Natural killer cell (primary cell): ENCODE data around the gene MYO7B. TPM values are rescaled to one million over a fixed set of nuclear protein-coding genes. Genes with fewer than 3 reads are reported as not detected.

Source experiments
- ATAC-seq, 3 donors: fragments of 150-1000 bp in 2 of 3; fragments of 200-7000 bp in 1 of 3; cut with Tn5 transposase; 1 replicate in 1 of 3; 2 replicates in 2 of 3; pipeline ENCODE4 v1.10.0; 2021; ENCODE audit warnings: mild to moderate bottlenecking in 2 of 3, moderate library complexity in 2 of 3
- DNase-seq, 2 donors: peaks; one replicate each; pipeline versions ENCODE4 v3.0.0 to v3.0.0-alpha.2; 2013 to 2021; ENCODE audit warnings: mixed read lengths in 1 of 2
- H3K27ac ChIP-seq: one replicate; pipeline ENCODE4 v1.5.1; 2013; ENCODE audit warnings: mild to moderate bottlenecking, low read length
- H3K27me3 ChIP-seq: one replicate; pipeline ENCODE4 v1.6.1; 2013; ENCODE audit warnings: low read length; ENCODE audit not compliant: control insufficient read depth, insufficient read depth
- H3K36me3 ChIP-seq: one replicate; pipeline ENCODE4 v1.6.1; 2013; ENCODE audit warnings: low read length; ENCODE audit not compliant: control insufficient read depth, insufficient read depth
- H3K4me1 ChIP-seq: one replicate; pipeline ENCODE4 v1.6.1; 2013; ENCODE audit warnings: low read length; ENCODE audit not compliant: control insufficient read depth, insufficient read depth
- H3K4me3 ChIP-seq: one replicate; pipeline ENCODE4 v1.5.1; 2013; ENCODE audit warnings: low read length
- H3K9me3 ChIP-seq: one replicate; pipeline ENCODE4 v1.6.1; 2013; ENCODE audit warnings: low read length; ENCODE audit not compliant: control insufficient read depth, insufficient read depth
- H3K27ac Mint-ChIP-seq, 2 donors: one replicate each; pipeline ENCODE4 v1.8.0; 2022; ENCODE audit warnings: mild to moderate bottlenecking in 2 of 2, mixed read lengths in 2 of 2, moderate library complexity in 1 of 2
- H3K27me3 Mint-ChIP-seq, 2 donors: one replicate each; pipeline ENCODE4 v1.8.0; 2022; ENCODE audit warnings: low read depth in 2 of 2, mixed read lengths in 2 of 2
- H3K36me3 Mint-ChIP-seq: one replicate; pipeline ENCODE4 v1.8.0; 2022; ENCODE audit warnings: mixed read lengths
- H3K4me1 Mint-ChIP-seq, 2 donors: one replicate each; pipeline ENCODE4 v1.8.0; 2022; ENCODE audit warnings: mixed read lengths in 2 of 2
- H3K4me3 Mint-ChIP-seq: one replicate; pipeline ENCODE4 v1.8.0; 2022; ENCODE audit warnings: mild to moderate bottlenecking, moderate library complexity, mixed read lengths
- H3K9me3 Mint-ChIP-seq, 2 donors: one replicate each; pipeline ENCODE4 v1.8.0; 2022; ENCODE audit warnings: mixed read lengths in 2 of 2
- WGBS: methylation state at CpG from one replicate; pipeline ENCODE4 v1.1.7; 2013; ENCODE audit warnings: missing lambda C conversion rate; ENCODE audit not compliant: insufficient coverage; 5-methylcytosine and 5-hydroxymethylcytosine counted together
- intact Hi-C: fragments of 100-400 bp; cut with micrococcal nuclease; formaldehyde crosslinking; loops from one replicate; pipeline ENCODE4 v1.14.2; 2022
- total RNA-seq, 4 donors: library from RNA; stranded (reverse); fragments of 120-200 nt in 1 of 4; gene quantifications; one replicate each; pipeline versions ENCODE4 v1.2.3 to v1.2.4, GENCODE V29; 2013 to 2022
- TF ChIP-seq, protein P1 (sequence below): fragments of 200-600 bp; IDR thresholded peaks from one replicate; pipeline ENCODE4 v1.8.0; 2022; ENCODE audit warnings: antibody characterized with exemption

MYO7B gene
- total RNA-seq, 3 donors from 2014 or later (not counting 1 experiment from before 2014, with no cell fraction given): 0.14 to 0.45 (median 0.25) TPM

DNA sequence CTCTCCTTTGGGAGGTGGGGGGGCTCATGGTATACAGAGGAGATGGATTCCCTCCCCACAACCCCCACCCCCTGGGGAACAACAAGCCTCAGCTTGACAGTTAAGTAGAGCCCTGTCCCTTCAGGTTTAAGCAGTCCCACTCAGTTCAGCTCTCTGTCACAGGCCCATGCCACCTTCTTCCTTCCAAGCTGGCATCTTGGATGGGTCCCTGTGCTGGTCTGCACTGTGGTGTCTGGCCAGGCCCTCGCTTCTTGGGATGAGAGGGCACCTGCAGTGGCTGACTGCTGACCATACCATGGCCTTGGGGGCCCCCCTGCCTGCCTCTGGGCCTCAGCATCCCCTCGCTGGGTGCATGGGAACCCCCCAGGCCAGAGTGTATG lies 90.1 kb downstream of the MYO7B start:
- H3K4me3 Mint-ChIP-seq: no peak overlapping the region
- DNase-seq (no peak), ATAC-seq (no peak)
- peaks cover 0 to 6% of the 10 kb centered on the region in 2 donors for H3K27me3 Mint-ChIP-seq
- no peaks in the 10 kb centered on the region for H3K27me3 ChIP-seq
- no peaks in the 10 kb centered on the region for H3K9me3 Mint-ChIP-seq
- H3K4me3 ChIP-seq: no peak overlapping the region
- H3K36me3 ChIP-seq: no peaks in the 10 kb centered on the region
- peaks cover 8% of the 10 kb centered on the region for H3K4me1 ChIP-seq
- no peaks in the 10 kb centered on the region for H3K9me3 ChIP-seq
- no peaks in the 10 kb centered on the region for H3K4me1 Mint-ChIP-seq
- H3K36me3 Mint-ChIP-seq: no peaks in the 10 kb centered on the region
- 81% methylated on average over 2 of the region's 2 CpGs for whole genome bisulfite sequencing
- intact Hi-C loops: no loop called here
- no peak overlapping the region for H3K27ac Mint-ChIP-seq
- TF ChIP-seq, protein P1, sequence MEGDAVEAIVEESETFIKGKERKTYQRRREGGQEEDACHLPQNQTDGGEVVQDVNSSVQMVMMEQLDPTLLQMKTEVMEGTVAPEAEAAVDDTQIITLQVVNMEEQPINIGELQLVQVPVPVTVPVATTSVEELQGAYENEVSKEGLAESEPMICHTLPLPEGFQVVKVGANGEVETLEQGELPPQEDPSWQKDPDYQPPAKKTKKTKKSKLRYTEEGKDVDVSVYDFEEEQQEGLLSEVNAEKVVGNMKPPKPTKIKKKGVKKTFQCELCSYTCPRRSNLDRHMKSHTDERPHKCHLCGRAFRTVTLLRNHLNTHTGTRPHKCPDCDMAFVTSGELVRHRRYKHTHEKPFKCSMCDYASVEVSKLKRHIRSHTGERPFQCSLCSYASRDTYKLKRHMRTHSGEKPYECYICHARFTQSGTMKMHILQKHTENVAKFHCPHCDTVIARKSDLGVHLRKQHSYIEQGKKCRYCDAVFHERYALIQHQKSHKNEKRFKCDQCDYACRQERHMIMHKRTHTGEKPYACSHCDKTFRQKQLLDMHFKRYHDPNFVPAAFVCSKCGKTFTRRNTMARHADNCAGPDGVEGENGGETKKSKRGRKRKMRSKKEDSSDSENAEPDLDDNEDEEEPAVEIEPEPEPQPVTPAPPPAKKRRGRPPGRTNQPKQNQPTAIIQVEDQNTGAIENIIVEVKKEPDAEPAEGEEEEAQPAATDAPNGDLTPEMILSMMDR: no peak
- no peak overlapping the region for H3K27ac ChIP-seq

DNA sequence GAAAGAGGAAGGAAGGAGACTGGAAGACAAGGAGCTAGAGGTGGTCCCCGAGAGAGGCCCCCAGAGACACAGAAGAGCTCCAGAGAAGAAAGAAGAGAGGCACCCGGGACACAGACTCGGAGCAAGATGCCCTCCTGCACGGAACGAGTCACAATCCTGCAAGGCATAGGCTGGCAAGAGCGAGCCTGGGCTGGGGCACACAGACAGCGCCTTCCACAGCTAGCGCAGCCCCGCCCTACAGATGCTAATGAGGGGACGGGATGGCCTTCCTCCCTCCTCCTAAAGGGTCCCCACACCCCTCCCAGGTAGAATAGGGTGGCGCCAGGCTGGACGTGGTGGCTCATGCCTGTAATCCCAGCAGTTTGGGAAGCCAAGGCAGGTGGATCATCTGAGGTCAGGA lies 90.7 kb downstream of the MYO7B start:
- H3K4me3 ChIP-seq: no peak overlapping the region
- Mint-ChIP-seq H3K4me3 (no peak overlapping the region), H3K27ac (no peak overlapping the region)

DNA sequence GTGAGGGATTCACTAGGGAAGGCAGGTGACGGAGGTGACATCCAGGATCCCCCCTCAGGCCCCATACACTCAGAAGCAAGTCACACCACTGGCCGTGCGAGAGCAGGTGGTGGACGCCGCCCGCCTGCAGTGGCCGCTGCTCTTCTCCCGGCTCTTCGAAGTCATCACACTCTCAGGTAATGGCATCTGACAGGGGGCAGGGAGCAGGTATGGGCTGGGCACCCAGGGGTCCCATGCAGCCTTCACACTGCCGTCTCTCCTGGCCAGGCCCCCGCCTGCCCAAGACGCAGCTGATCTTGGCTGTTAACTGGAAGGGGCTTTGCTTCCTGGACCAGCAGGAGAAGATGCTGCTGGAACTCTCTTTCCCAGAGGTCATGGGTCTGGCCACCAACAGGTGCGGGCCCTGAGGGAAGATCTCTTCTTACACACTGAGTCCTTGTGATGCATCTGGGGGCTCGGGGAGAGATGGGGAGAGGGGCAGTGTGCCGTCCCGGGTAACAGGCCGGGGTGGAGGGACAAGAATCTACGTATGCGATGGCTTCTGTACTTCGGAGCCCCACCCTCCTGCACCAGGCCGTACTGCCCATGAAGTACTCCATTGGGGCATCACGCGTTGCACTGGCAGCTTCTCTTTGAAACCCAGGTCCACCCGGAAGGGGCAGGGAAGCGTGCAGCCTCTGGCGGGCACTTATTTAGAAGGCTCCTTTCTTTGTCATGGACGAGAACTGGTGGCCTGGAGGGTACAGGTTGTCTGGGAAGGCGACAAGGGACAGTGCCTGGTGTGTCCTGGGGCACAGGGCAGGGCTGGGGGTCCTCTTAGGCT lies 91.6 kb downstream of the MYO7B start:
- no peaks in the 10 kb centered on the region for H3K4me1 Mint-ChIP-seq

More for the DNA sequence above, 90.7 kb downstream of the MYO7B start:
- H3K4me1 ChIP-seq: peaks cover 14% of the 10 kb centered on the region
- no peaks in the 10 kb centered on the region for H3K27me3 ChIP-seq
- Mint-ChIP-seq H3K27me3 (peaks cover 0 to 6% of the 10 kb centered on the region in 2 donors), H3K36me3 (no peaks in the 10 kb centered on the region), H3K9me3 (no peaks in the 10 kb centered on the region), H3K4me1 (no peaks in the 10 kb centered on the region)
- ATAC-seq (no peak), DNase-seq (no peak)
- intact Hi-C loops: no loop called here
- WGBS: 75% methylated on average over 11 of the region's 12 CpGs
- no peak overlapping the region for H3K27ac ChIP-seq
- TF ChIP-seq, protein P1: no peak
- no peaks in the 10 kb centered on the region for H3K9me3 ChIP-seq
- H3K36me3 ChIP-seq: no peaks in the 10 kb centered on the region

More for the DNA sequence above, 91.6 kb downstream of the MYO7B start:
- Mint-ChIP-seq H3K36me3 (no peaks in the 10 kb centered on the region), H3K4me3 (no peak overlapping the region), H3K27ac (no peak overlapping the region), H3K27me3 (peaks cover 0 to 2% of the 10 kb centered on the region in 2 donors), H3K9me3 (no peaks in the 10 kb centered on the region)
- ATAC-seq: no peak
- Histone ChIP-seq H3K4me3 (no peak overlapping the region), H3K4me1 (peaks cover 24% of the 10 kb centered on the region), H3K36me3 (no peaks in the 10 kb centered on the region), H3K9me3 (no peaks in the 10 kb centered on the region), H3K27me3 (no peaks in the 10 kb centered on the region), H3K27ac (no peak overlapping the region)
- no peak for DNase-seq
- TF ChIP-seq, protein P1: no peak
- WGBS: 92% methylated on average over 28 of the region's 28 CpGs
- intact Hi-C loops: no loop called here
